ENCODE results near the gene DNAH17. TPM values are rescaled to one million over a fixed set of nuclear protein-coding genes. Genes with fewer than 3 reads are reported as not detected.

The DNAH17 gene
- total and polyA plus RNA-seq, 2 of the 13 experiments (the other 11 are each of a cell fraction or from before 2014, with no cell fraction given) = 0.86 to 1.6 TPM

DNA sequence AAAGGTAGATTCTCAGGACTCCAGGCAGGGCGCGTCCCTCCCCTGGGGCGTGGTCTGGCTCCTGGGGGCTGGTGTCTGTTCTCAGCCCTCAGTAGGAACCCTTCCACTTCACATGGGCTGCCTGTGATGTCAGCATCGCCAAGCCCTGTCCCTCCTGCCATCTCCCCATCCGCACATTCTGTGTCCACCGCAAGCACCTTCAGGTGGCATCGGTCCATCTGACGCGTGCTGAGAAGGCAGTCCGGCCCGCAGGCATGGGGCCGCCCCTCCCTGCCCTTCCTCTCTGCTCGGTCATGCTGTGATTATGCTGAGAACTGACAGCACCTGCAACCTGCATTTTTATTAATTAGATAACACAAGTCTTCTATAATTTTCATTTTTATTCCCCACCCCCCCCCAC lies 12.7 kb upstream of the DNAH17 start:
- no TSS peak for BruUV-seq (replicated peaks)
- CTCF ChIA-PET (ENCODE audit: low intra/inter-chr PET ratio, low total read pairs) = no interaction called here
- no peak overlapping the region for H3K4me3 ChIP-seq (replicated peaks in 1 of 3; ENCODE audit: insufficient read depth in 1 of 3, low read depth in 2 of 3, low read length in 3 of 3)
- no peak overlapping the region for H3K27ac ChIP-seq (ENCODE audit: extremely low read length, insufficient read depth, low read length)
- DNase-seq (ENCODE audit: low spot score) = no peak
- WGBS (ENCODE audit: low lambda C conversion rate) = 94% methylated on average over 13 of the region's 13 CpGs
- in situ Hi-C loops (cut with HindIII; ENCODE audit: extremely low pct_ligation_motif_present, low pct_unique_long_range_greater_than_20kb) (no loop called here), intact Hi-C loops (cut with micrococcal nuclease; ENCODE audit: unreplicated experiment) (loop anchor here (5.0 kb wide), 1 partner anchor 33 kb away; no protein-coding TSS in a partner anchor)
- H3K9me3 ChIP-seq (ENCODE audit: low read length) = no peaks in the 10 kb centered on the region
- POLR2A ChIA-PET = no interaction called here
- TF ChIP-seq ZBTB38 (CRISPR knock-in tag; IDR thresholded peaks at IDR 0.05) (peak; percentile 68), HNRNPLL (IDR thresholded peaks at IDR 0.05; ENCODE audit: low read depth, low read length, poor library complexity, severe bottlenecking) (peak; percentile 14), MTA1 (CRISPR knock-in tag; IDR thresholded peaks at IDR 0.05; ENCODE audit: borderline replicate concordance) (0 out of 2 replicates have a peak, but pooled peaks have one; percentile 8), ZNF75D (CRISPR knock-in tag; IDR thresholded peaks at IDR 0.05; ENCODE audit: borderline replicate concordance) (no peak)
- no peak overlapping the region for H3K9ac ChIP-seq (ENCODE audit: insufficient read depth, low read depth, low read length)
- no peaks in the 10 kb centered on the region for H3K27me3 ChIP-seq (ENCODE audit: control insufficient read depth in 1 of 2, insufficient read depth in 2 of 2, low read length in 2 of 2)
- no peak for ATAC-seq
- no peaks in the 10 kb centered on the region for H4K20me1 ChIP-seq (ENCODE audit: insufficient read depth, low read length)
- H2AFZ ChIP-seq (ENCODE audit: low read length) = no peak overlapping the region
- no peaks in the 10 kb centered on the region for H3K36me3 ChIP-seq (replicated peaks in 1 of 2; ENCODE audit: control insufficient read depth in 1 of 2, insufficient read depth in 2 of 2, low read length in 2 of 2)
- no peak overlapping the region for H3K4me2 ChIP-seq (ENCODE audit: low read depth, low read length)
- FAIRE-seq = no peak
- peaks cover 100% of the 10 kb centered on the region for H3K4me1 ChIP-seq (ENCODE audit: insufficient read depth, low read length)
- H3K79me2 ChIP-seq (ENCODE audit: insufficient read depth, low read length) = no peaks in the 10 kb centered on the region

DNA sequence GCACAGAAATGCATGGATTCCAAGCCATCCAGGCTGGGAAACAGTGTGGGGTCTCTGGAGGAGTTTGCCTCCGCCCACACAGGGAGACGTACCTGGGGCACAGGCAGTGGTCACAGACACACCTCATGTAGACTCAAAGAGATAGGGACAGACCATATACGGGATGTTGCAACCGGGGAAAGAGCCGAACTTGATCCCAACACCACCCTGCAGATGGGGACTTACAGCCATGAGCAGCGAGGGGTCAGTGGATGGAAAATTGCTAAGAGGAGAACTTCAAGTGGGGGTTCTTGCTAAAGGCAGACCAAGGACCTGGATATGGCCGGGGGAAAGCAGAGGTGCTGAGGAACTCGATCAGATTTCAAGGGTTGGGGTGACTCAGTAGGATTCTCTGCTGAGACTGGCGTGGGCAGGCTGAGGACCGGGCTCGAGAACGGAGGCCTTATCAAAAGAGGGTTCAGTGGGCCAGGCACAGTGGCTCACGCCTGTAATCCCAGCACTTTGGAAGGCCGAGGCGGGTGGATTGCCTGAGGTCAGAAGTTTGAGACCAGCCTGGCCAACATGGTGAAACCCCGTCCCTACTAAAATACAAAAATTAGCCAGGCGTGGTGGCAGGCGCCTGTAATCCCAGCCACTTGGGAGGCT lies 12.0 kb upstream of the DNAH17 start:
- peak overlapping the region; percentile 19 for H3K27ac ChIP-seq (ENCODE audit: extremely low read length, insufficient read depth, low read length)
- WGBS (ENCODE audit: low lambda C conversion rate) = 67% methylated on average over 18 of the region's 18 CpGs
- no TSS peak for BruUV-seq (replicated peaks)
- TF ChIP-seq ZNF121 (CRISPR knock-in tag; IDR thresholded peaks at IDR 0.05) (0 out of 2 replicates have a peak, but pooled peaks have one; percentile 8), ZNF446 (CRISPR knock-in tag; IDR thresholded peaks at IDR 0.05) (no peak), CHCHD3 (CRISPR knock-in tag; IDR thresholded peaks at IDR 0.05) (peak; percentile 47; the same call in 1 of the 2 replicates), ZBTB38 (CRISPR knock-in tag; IDR thresholded peaks at IDR 0.05) (no peak), ZMYM3 (CRISPR knock-in tag; IDR thresholded peaks at IDR 0.05) (0 out of 2 replicates have a peak, but pooled peaks have one; percentile 5), ATF7-NPFF (CRISPR knock-in tag; IDR thresholded peaks at IDR 0.05; ENCODE audit: low read depth) (peak; percentile 69; the same call in 1 of the 2 replicates), TBX3 (IDR thresholded peaks at IDR 0.05; ENCODE audit: borderline replicate concordance) (no peak), ZIK1 (CRISPR knock-in tag; IDR thresholded peaks at IDR 0.05; ENCODE audit: borderline replicate concordance, low read depth) (no peak), KLF11 (CRISPR knock-in tag; IDR thresholded peaks at IDR 0.05) (no peak)
- TF ChIP-seq, protein P1, sequence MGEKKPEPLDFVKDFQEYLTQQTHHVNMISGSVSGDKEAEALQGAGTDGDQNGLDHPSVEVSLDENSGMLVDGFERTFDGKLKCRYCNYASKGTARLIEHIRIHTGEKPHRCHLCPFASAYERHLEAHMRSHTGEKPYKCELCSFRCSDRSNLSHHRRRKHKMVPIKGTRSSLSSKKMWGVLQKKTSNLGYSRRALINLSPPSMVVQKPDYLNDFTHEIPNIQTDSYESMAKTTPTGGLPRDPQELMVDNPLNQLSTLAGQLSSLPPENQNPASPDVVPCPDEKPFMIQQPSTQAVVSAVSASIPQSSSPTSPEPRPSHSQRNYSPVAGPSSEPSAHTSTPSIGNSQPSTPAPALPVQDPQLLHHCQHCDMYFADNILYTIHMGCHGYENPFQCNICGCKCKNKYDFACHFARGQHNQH (CRISPR knock-in tag; IDR thresholded peaks at IDR 0.05) = no peak
- TF ChIP-seq, protein P2, sequence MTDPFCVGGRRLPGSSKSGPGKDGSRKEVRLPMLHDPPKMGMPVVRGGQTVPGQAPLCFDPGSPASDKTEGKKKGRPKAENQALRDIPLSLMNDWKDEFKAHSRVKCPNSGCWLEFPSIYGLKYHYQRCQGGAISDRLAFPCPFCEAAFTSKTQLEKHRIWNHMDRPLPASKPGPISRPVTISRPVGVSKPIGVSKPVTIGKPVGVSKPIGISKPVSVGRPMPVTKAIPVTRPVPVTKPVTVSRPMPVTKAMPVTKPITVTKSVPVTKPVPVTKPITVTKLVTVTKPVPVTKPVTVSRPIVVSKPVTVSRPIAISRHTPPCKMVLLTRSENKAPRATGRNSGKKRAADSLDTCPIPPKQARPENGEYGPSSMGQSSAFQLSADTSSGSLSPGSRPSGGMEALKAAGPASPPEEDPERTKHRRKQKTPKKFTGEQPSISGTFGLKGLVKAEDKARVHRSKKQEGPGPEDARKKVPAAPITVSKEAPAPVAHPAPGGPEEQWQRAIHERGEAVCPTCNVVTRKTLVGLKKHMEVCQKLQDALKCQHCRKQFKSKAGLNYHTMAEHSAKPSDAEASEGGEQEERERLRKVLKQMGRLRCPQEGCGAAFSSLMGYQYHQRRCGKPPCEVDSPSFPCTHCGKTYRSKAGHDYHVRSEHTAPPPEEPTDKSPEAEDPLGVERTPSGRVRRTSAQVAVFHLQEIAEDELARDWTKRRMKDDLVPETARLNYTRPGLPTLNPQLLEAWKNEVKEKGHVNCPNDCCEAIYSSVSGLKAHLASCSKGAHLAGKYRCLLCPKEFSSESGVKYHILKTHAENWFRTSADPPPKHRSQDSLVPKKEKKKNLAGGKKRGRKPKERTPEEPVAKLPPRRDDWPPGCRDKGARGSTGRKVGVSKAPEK (CRISPR knock-in tag; IDR thresholded peaks at IDR 0.05; ENCODE audit: borderline replicate concordance) = no peak

More for the DNA sequence above, 12.0 kb upstream of the DNAH17 start:
- Histone ChIP-seq H3K9ac (ENCODE audit: insufficient read depth, low read depth, low read length) (peak overlapping the region; percentile 21), H3K4me1 (ENCODE audit: insufficient read depth, low read length) (peaks cover 94% of the 10 kb centered on the region), H3K36me3 (replicated peaks in 1 of 2; ENCODE audit: control insufficient read depth in 1 of 2, insufficient read depth in 2 of 2, low read length in 2 of 2) (no peaks in the 10 kb centered on the region), H3K27me3 (ENCODE audit: control insufficient read depth in 1 of 2, insufficient read depth in 2 of 2, low read length in 2 of 2) (no peaks in the 10 kb centered on the region), H3K4me3 (replicated peaks in 1 of 3; ENCODE audit: insufficient read depth in 1 of 3, low read depth in 2 of 3, low read length in 3 of 3) (peak overlapping the region; percentile 14 to 61 (median 40); a peak in 5 of 6 replicates), H3K79me2 (ENCODE audit: insufficient read depth, low read length) (no peaks in the 10 kb centered on the region), H4K20me1 (ENCODE audit: insufficient read depth, low read length) (no peaks in the 10 kb centered on the region), H3K9me3 (ENCODE audit: low read length) (no peaks in the 10 kb centered on the region), H2AFZ (ENCODE audit: low read length) (no peak overlapping the region), H3K4me2 (ENCODE audit: low read depth, low read length) (peak overlapping the region; percentile 79)
- intact Hi-C loops (cut with micrococcal nuclease; ENCODE audit: unreplicated experiment) = no loop called here
- peak; percentile 43 for DNase-seq (ENCODE audit: low spot score)
- in situ Hi-C loops (cut with HindIII; ENCODE audit: extremely low pct_ligation_motif_present, low pct_unique_long_range_greater_than_20kb) = no loop called here
- ChIA-PET CTCF (ENCODE audit: low intra/inter-chr PET ratio, low total read pairs) (no interaction called here), POLR2A (interaction anchor here (1.0 to 3.4 kb wide), 2 partner anchors 13 to 19 kb away, joined by 3 to 20 read pairs; no protein-coding TSS in a partner anchor)
- ATAC-seq = peak; percentile 33
- peak; percentile 56 for FAIRE-seq

All from HepG2 (cell line).